Measurements from ENCODE around the gene TANGO2. TPM values are rescaled to one million over a fixed set of nuclear protein-coding genes. Genes with fewer than 3 reads are reported as not detected.

The TANGO2 gene
- total and polyA plus RNA-seq, 9 of the 15 experiments (the other 6 are each of a cell fraction or from before 2014, with no cell fraction given) = 15.5 to 94.9 (median 70.1) TPM

GRCh38 chr22:20071524-20071972 lies 50.6 kb downstream of the TANGO2 start (continued):
- no peak for TF ChIP-seq ZNF280B (CRISPR knock-in tag; IDR thresholded peaks at IDR 0.05)
- TF ChIP-seq NONO (IDR thresholded peaks at IDR 0.05; ENCODE audit: low read depth in 2 of 2, low read length in 1 of 2) = no peak
- peak; percentile 79; the same call in 1 of the 2 replicates for TF ChIP-seq ZBTB26 (CRISPR knock-in tag; IDR thresholded peaks at IDR 0.05)
- peak; percentile 35 for TF ChIP-seq MAFG (tag; conservative IDR thresholded peaks at IDR 0.05)
- no peak for TF ChIP-seq NCOA1 (IDR thresholded peaks at IDR 0.05; ENCODE audit: low read depth)
- TF ChIP-seq ZKSCAN1 (IDR thresholded peaks at IDR 0.05; ENCODE audit: low read depth, low read length) = no peak
- TF ChIP-seq PTRF (tag; IDR thresholded peaks at IDR 0.05) = no peak
- TF ChIP-seq SMAD4 (CRISPR knock-in tag; conservative IDR thresholded peaks at IDR 0.05) = 0 out of 2 replicates have a peak, but pooled peaks have one; percentile 67
- peak in 1 of 2 experiments; percentile 76 for TF ChIP-seq E2F6 (IDR thresholded peaks at IDR 0.05; ENCODE audit: borderline replicate concordance in 1 of 2, extremely low read depth in 1 of 2, insufficient read depth in 1 of 2, insufficient read length in 1 of 2, low read depth in 1 of 2, low read length in 1 of 2, poor library complexity in 1 of 2, severe bottlenecking in 1 of 2)
- no peak for TF ChIP-seq ARID3A (IDR thresholded peaks at IDR 0.05; ENCODE audit: borderline replicate concordance, low read depth, low read length)
- 0 out of 2 replicates have a peak, but pooled peaks have one; percentile 54 for TF ChIP-seq IFI16 (CRISPR knock-in tag; IDR thresholded peaks at IDR 0.05)
- TF ChIP-seq ETV6 (IDR thresholded peaks at IDR 0.05; ENCODE audit: borderline replicate concordance in 1 of 2, low read depth in 2 of 2, low read length in 1 of 2) = no peak
- no peak for TF ChIP-seq ETV6 (CRISPR knock-in tag; IDR thresholded peaks at IDR 0.05; ENCODE audit: borderline replicate concordance)
- no peak for TF ChIP-seq BCL6 (CRISPR knock-in tag; IDR thresholded peaks at IDR 0.05)
- peak; percentile 7; the same call in 1 of the 2 replicates for TF ChIP-seq TFE3 (CRISPR knock-in tag; IDR thresholded peaks at IDR 0.05)
- TF ChIP-seq ESRRB (CRISPR knock-in tag; IDR thresholded peaks at IDR 0.05; ENCODE audit: borderline replicate concordance) = 0 out of 2 replicates have a peak, but pooled peaks have one; percentile 36

Measured in K562 (cell line).